Osteocyte (in vitro differentiated cells): ENCODE measurements around the gene OTOG. TPM values are rescaled to one million over a fixed set of nuclear protein-coding genes. Genes with fewer than 3 reads are reported as not detected.

Source experiments
- DNase-seq: peaks from one replicate; pipeline ENCODE4 v3.0.0; 2021; ENCODE audit warnings: mixed read lengths; ENCODE audit not compliant: unreplicated experiment; ENCODE audit errors: extremely low spot score
- H3K27ac Mint-ChIP-seq: one replicate; pipeline ENCODE4 v1.8.0; 2021; ENCODE audit warnings: mild to moderate bottlenecking, mixed read lengths; ENCODE audit not compliant: unreplicated experiment
- H3K27me3 Mint-ChIP-seq: one replicate; pipeline ENCODE4 v1.8.0; 2021; ENCODE audit warnings: mixed read lengths; ENCODE audit not compliant: unreplicated experiment
- H3K36me3 Mint-ChIP-seq: one replicate; pipeline ENCODE4 v1.8.0; 2021; ENCODE audit warnings: mixed read lengths; ENCODE audit not compliant: unreplicated experiment
- H3K4me1 Mint-ChIP-seq: one replicate; pipeline ENCODE4 v1.8.0; 2021; ENCODE audit warnings: mixed read lengths; ENCODE audit not compliant: unreplicated experiment
- H3K4me3 Mint-ChIP-seq: one replicate; pipeline ENCODE4 v1.8.0; 2021; ENCODE audit warnings: mild to moderate bottlenecking, moderate library complexity, mixed read lengths; ENCODE audit not compliant: unreplicated experiment
- H3K9me3 Mint-ChIP-seq: one replicate; pipeline ENCODE4 v1.8.0; 2021; ENCODE audit warnings: mixed read lengths; ENCODE audit not compliant: unreplicated experiment
- total RNA-seq: library from RNA; stranded (reverse); gene quantifications from 2 replicates; pipeline ENCODE4 v1.2.1, GENCODE V29; 2021
- TF ChIP-seq, protein P1 (sequence below): fragments of 200-600 bp; sonication (generic); IDR thresholded peaks from 2 replicates; pipeline ENCODE4 v1.5.0; 2021; ENCODE audit warnings: antibody characterized with exemption, mild to moderate bottlenecking, moderate library complexity

OTOG gene
- total RNA-seq, 1 donor from 2014 or later: not detected

DNA sequence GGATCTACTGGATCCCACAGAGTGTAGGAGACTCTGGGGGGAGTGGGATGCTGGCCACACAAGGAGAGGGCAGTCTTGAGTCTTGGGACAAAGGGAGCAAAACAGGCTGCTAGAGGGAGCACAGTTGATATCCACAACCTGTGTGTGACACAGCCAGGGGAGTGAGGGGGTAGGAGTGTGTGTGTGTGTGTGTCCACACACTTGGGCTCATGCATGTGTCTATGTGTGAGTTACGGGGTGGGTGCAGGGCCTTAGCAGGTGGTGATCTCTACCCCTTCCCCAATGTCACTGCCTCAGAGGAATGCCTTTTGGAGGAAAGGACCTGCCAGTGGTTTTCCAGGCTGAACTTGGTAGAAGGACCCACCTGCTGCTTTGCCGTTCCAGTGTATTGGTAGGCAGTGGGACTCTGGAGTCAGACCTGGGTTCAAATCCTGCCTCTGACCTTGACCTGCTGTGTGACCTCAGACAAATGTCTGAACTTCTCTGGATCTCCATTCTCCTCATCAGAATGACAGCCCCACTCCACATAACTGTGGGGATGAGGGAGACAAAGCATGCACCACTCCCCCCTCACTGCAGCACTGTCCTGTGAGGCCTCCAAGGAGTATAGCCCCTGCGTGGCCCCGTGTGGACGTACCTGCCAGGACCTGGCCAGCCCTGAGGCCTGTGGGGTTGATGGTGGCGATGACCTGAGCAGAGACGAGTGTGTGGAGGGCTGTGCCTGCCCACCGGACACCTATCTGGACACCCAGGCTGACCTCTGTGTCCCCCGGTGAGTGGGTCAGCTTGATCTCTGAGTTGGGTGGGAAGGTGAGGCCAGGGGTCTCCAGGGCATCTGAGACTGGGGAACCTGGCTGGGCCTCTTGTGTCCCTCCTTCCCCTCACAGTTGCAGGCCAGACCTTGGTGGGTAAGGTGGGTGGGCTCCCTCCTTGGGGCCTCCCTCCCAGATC lies 27.4 kb downstream of the OTOG start:
- Mint-ChIP-seq H3K36me3 (no peaks in the 10 kb centered on the region), H3K4me1 (no peaks in the 10 kb centered on the region), H3K9me3 (no peaks in the 10 kb centered on the region), H3K27me3 (peaks cover 6% of the 10 kb centered on the region), H3K4me3 (no peak overlapping the region), H3K27ac (no peak overlapping the region)
- DNase-seq: peak; percentile 80
- TF ChIP-seq, protein P1, sequence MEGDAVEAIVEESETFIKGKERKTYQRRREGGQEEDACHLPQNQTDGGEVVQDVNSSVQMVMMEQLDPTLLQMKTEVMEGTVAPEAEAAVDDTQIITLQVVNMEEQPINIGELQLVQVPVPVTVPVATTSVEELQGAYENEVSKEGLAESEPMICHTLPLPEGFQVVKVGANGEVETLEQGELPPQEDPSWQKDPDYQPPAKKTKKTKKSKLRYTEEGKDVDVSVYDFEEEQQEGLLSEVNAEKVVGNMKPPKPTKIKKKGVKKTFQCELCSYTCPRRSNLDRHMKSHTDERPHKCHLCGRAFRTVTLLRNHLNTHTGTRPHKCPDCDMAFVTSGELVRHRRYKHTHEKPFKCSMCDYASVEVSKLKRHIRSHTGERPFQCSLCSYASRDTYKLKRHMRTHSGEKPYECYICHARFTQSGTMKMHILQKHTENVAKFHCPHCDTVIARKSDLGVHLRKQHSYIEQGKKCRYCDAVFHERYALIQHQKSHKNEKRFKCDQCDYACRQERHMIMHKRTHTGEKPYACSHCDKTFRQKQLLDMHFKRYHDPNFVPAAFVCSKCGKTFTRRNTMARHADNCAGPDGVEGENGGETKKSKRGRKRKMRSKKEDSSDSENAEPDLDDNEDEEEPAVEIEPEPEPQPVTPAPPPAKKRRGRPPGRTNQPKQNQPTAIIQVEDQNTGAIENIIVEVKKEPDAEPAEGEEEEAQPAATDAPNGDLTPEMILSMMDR: no peak

DNA sequence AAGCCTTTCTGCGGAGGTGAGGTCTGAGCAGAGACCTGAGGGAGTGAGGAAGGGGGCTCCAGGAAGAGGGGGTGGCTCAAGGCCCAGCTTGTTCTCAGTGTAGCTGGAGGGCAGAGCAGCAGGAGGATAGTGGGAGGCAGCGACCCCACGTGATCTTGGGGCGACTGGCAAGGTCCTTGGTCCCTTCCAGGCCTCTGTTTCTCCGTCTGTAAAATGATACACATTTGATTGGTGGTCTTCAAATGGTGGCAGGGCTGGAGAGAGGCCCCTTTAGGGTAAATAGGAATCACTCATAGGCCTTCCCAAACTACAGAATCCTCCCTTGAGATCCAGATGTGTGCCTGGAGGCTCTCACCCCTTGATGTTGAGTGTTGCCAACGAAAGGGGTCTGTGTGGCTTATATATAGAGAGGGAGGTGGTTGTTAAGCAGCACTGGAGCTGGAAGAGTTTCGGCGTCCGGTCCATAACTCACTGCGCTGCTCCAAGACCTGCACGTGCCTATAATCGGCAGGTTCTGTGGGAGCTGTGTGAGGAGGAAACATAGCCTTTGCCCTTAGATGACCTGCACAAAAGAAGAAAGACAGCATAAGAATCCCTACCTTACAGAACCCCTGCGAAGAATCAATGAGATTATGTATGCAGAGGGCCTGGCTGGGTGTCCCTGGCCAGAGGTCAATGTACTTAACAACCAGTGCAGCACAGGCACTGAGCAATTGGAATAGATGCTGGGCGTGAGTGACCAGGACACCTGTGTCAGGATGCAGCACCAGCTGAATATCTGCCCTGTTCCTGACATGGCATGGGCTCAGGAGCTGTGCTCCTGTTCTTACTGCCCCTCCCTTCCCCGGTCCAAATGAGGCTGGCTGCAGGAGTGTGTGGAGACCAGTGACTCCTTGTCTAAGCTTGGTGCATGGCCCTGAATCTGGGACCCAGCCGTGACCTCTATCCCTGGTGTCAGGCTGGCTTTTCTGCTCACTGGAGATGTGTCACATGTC lies 28.7 kb downstream of the OTOG start:
- no peaks in the 10 kb centered on the region for H3K36me3 Mint-ChIP-seq

DNA sequence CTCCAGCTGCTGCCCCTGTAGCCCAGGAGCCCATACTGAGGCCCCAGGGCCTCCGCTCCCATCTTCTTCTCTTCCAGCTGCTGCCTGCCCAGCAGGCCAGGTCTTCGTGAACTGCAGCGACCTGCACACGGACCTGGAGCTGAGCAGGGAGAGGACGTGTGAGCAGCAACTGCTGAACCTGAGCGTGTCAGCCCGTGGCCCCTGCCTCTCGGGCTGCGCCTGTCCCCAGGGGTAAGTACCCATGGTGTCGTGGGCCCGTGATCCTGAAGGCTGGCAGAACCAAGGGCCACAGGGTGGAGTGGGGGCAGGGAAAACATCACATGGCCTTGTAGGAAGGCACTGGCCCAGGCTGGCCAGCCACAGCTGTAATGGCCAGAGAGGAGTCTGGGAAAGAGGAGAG lies 31.2 kb downstream of the OTOG start:
- H3K36me3 Mint-ChIP-seq: no peaks in the 10 kb centered on the region

More for the DNA sequence above, 28.7 kb downstream of the OTOG start:
- Mint-ChIP-seq H3K4me1 (no peaks in the 10 kb centered on the region), H3K9me3 (no peaks in the 10 kb centered on the region), H3K4me3 (no peak overlapping the region), H3K27ac (no peak overlapping the region), H3K27me3 (peaks cover 10% of the 10 kb centered on the region)
- TF ChIP-seq, protein P1: no peak
- DNase-seq: no peak

DNA sequence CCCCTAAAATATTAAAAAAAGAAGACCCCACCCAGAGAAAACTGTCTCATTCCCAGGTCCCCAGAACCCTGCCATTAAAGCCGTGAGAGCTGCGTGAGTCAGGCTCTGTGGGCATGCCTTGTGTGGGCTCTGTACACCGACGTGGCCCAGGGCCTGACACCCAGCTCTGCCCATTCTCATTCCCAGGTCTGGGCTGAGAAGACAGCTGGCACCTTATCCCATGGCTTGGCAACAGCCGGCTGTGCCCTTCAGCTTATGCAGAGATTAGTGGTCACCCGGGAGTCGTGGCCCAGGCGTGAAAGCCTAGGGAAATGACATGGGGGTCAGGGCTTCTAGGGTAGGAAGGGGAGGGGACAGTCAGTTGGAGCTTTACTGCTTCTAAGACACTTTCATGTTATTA lies 31.9 kb downstream of the OTOG start:
- no peak overlapping the region for H3K27ac Mint-ChIP-seq
- TF ChIP-seq, protein P1: no peak
- no peaks in the 10 kb centered on the region for H3K4me1 Mint-ChIP-seq
- no peak for DNase-seq
- H3K36me3 Mint-ChIP-seq: no peaks in the 10 kb centered on the region
- H3K27me3 Mint-ChIP-seq: peaks cover 22% of the 10 kb centered on the region
- no peaks in the 10 kb centered on the region for H3K9me3 Mint-ChIP-seq
- H3K4me3 Mint-ChIP-seq: no peak overlapping the region

More for the DNA sequence above, 31.2 kb downstream of the OTOG start:
- Mint-ChIP-seq H3K4me3 (no peak overlapping the region), H3K27me3 (peaks cover 19% of the 10 kb centered on the region), H3K4me1 (no peaks in the 10 kb centered on the region), H3K9me3 (no peaks in the 10 kb centered on the region), H3K27ac (no peak overlapping the region)
- TF ChIP-seq, protein P1: no peak
- DNase-seq: no peak
